Endothelial cell (in vitro differentiated cells): ENCODE measurements around the gene TTLL9. TPM values are rescaled to one million over a fixed set of nuclear protein-coding genes. Genes with fewer than 3 reads are reported as not detected.

Experiments used
- DNase-seq: peaks from one replicate; pipeline ENCODE4 v3.0.0; 2021; ENCODE audit warnings: low spot score
- H3K27ac Mint-ChIP-seq: one replicate; pipeline ENCODE4 v1.8.0; 2021; ENCODE audit warnings: mixed read lengths, inconsistent platforms; ENCODE audit not compliant: unreplicated experiment
- H3K27me3 Mint-ChIP-seq: one replicate; pipeline ENCODE4 v1.8.0; 2021; ENCODE audit warnings: mild to moderate bottlenecking, moderate library complexity, mixed read lengths, inconsistent platforms; ENCODE audit not compliant: unreplicated experiment
- H3K36me3 Mint-ChIP-seq: one replicate; pipeline ENCODE4 v1.8.0; 2021; ENCODE audit warnings: mild to moderate bottlenecking, low read depth, mixed read lengths, inconsistent platforms; ENCODE audit not compliant: unreplicated experiment
- H3K4me1 Mint-ChIP-seq: one replicate; pipeline ENCODE4 v1.8.0; 2021; ENCODE audit warnings: mild to moderate bottlenecking, mixed read lengths, inconsistent platforms; ENCODE audit not compliant: unreplicated experiment
- H3K4me3 Mint-ChIP-seq: one replicate; pipeline ENCODE4 v1.8.0; 2021; ENCODE audit warnings: mild to moderate bottlenecking, mixed read lengths, inconsistent platforms; ENCODE audit not compliant: unreplicated experiment
- H3K9me3 Mint-ChIP-seq: one replicate; pipeline ENCODE4 v1.8.0; 2021; ENCODE audit warnings: mixed read lengths, inconsistent platforms; ENCODE audit not compliant: unreplicated experiment
- CTCF ChIP-seq: fragments of 200-600 bp; sonication (generic); IDR thresholded peaks from one replicate; pipeline ENCODE4 v1.5.0; 2021; ENCODE audit warnings: antibody characterized with exemption; ENCODE audit not compliant: unreplicated experiment
- total RNA-seq: library from RNA; stranded (reverse); fragmentation: NEBNext Ultra II Directional; extraction: Animal tissue kit (Norgen Biotek cat#: 25700); gene quantifications from one replicate; pipeline ENCODE4 v1.2.1, GENCODE V29; 2021; ENCODE audit not compliant: unreplicated experiment

The TTLL9 gene
- total RNA-seq, 1 donor from 2014 or later, result 0.46 TPM

GRCh38 chr20:31969991-31970390 lies 99.6 kb downstream of the TTLL9 start:
- no peak overlapping the region for H3K4me3 Mint-ChIP-seq
- no peaks in the 10 kb centered on the region for H3K9me3 Mint-ChIP-seq
- peaks cover 4% of the 10 kb centered on the region for H3K4me1 Mint-ChIP-seq

GRCh38 chr20:31972471-31973021 lies 102.1 kb downstream of the TTLL9 start:
- Mint-ChIP-seq H3K27ac (no peak overlapping the region), H3K27me3 (peaks cover 4% of the 10 kb centered on the region), H3K4me3 (no peak overlapping the region), H3K4me1 (peaks cover 4% of the 10 kb centered on the region), H3K36me3 (no peaks in the 10 kb centered on the region), H3K9me3 (no peaks in the 10 kb centered on the region)
- no peak for DNase-seq
- TF ChIP-seq CTCF, result no peak

More at GRCh38 chr20:31969991-31970390, 99.6 kb downstream of the TTLL9 start:
- H3K27me3 Mint-ChIP-seq, result peaks cover 4% of the 10 kb centered on the region
- no peak for DNase-seq
- H3K36me3 Mint-ChIP-seq, result no peaks in the 10 kb centered on the region
- no peak for TF ChIP-seq CTCF
- H3K27ac Mint-ChIP-seq, result no peak overlapping the region

- peaks cover 4% of the 10 kb centered on the region for H3K4me1 Mint-ChIP-seq
- TF ChIP-seq CTCF, result no peak
- DNase-seq, result no peak
- peaks cover 4% of the 10 kb centered on the region for H3K27me3 Mint-ChIP-seq
- H3K27ac Mint-ChIP-seq, result no peak overlapping the region
- no peaks in the 10 kb centered on the region for H3K36me3 Mint-ChIP-seq
- H3K4me3 Mint-ChIP-seq, result no peak overlapping the region
- H3K9me3 Mint-ChIP-seq, result no peaks in the 10 kb centered on the region
These were observed 103.9 kb downstream of the TTLL9 start for GRCh38 chr20:31974296-31974695.

- H3K4me3 Mint-ChIP-seq, result no peak overlapping the region
- peaks cover 4% of the 10 kb centered on the region for H3K4me1 Mint-ChIP-seq
- no peak overlapping the region for H3K27ac Mint-ChIP-seq
- H3K27me3 Mint-ChIP-seq, result peaks cover 4% of the 10 kb centered on the region
- no peaks in the 10 kb centered on the region for H3K9me3 Mint-ChIP-seq
- no peak for TF ChIP-seq CTCF
- H3K36me3 Mint-ChIP-seq, result no peaks in the 10 kb centered on the region
- DNase-seq, result no peak
These were observed 104.6 kb downstream of the TTLL9 start for GRCh38 chr20:31974951-31975487.

- H3K9me3 Mint-ChIP-seq, result no peaks in the 10 kb centered on the region
- TF ChIP-seq CTCF, result no peak
- DNase-seq, result no peak
These were observed 105.4 kb downstream of the TTLL9 start for GRCh38 chr20:31975874-31976273.

More at GRCh38 chr20:31975874-31976273, 105.4 kb downstream of the TTLL9 start:
- Mint-ChIP-seq H3K4me1 (peaks cover 4% of the 10 kb centered on the region), H3K27ac (no peak overlapping the region), H3K4me3 (no peak overlapping the region), H3K27me3 (no peaks in the 10 kb centered on the region), H3K36me3 (no peaks in the 10 kb centered on the region)
